SKM-1 treated with dmso at 0.1 percent for 144 hours (cell line): ENCODE data around the gene FBXL16.
A peak's percentile ranks its signal among the peaks of the same experiment; 100 is the strongest.
"Not testable (repeated sequence)": the region's sequence is repeated elsewhere in the genome, so short reads cannot be mapped to it uniquely, and the experiment has no call there.

Experiments
- DNase-seq: peaks from one replicate; lab custom pipeline; 2025; ENCODE audit not compliant: unreplicated experiment; lab: John Stamatoyannopoulos, UW

Gene FBXL16

DNA sequence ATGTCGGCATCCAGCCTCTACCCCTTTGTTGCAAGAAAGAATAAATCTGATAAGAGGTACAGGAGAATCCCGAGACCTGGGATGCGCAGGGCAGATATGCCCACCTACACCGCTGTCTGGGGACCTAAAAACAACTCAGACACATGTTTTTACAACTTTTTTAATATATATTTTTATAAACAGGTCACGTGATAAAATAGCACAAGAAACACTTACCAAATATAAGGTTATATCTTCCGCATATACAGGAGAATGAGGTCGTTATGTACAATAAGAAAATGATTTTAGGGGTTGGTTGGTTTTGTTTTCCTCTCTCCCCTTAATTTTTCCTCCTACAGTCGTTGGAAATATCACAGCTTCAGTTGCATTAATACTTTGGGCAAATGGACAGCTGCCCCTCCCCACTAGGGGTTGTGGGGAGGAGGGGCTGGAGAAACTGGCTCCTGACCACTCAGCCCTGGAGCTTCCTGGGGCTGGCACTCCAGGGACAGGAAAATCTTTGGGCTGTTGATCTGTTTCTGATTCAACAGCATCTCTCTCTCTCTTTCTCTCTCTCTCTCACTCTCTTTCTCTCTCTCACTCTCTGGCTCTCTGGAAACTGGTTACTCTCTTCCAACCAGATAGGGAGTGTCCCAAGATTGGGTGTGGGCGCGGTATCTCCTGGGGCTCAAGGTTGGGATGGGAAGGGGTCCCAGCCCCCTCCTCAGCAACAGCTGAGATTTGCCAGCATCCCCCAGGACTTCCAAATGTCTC is 13.1 kb downstream of the FBXL16 start:
- no peak for DNase-seq

DNA sequence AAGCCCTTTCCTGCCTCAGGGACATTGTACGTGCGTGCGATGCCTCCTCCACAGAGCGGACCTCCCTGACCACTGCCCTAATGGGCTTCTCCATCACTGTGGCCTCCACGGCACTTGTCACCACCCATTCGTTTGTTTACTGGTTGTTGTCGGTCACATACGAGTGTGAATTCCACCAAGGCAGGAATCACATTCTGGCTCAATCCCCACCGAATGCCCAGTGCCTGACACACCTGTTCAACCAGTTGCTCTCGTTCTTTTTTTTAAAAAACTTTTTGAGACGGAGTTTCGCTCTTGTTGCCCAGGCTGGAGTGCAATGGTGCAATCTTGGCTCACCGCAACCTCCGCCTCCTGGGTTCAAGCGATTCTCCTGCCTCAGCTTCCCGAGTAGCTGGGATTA is 14.4 kb downstream of the FBXL16 start:
- DNase-seq, result not testable (repeated sequence)

DNA sequence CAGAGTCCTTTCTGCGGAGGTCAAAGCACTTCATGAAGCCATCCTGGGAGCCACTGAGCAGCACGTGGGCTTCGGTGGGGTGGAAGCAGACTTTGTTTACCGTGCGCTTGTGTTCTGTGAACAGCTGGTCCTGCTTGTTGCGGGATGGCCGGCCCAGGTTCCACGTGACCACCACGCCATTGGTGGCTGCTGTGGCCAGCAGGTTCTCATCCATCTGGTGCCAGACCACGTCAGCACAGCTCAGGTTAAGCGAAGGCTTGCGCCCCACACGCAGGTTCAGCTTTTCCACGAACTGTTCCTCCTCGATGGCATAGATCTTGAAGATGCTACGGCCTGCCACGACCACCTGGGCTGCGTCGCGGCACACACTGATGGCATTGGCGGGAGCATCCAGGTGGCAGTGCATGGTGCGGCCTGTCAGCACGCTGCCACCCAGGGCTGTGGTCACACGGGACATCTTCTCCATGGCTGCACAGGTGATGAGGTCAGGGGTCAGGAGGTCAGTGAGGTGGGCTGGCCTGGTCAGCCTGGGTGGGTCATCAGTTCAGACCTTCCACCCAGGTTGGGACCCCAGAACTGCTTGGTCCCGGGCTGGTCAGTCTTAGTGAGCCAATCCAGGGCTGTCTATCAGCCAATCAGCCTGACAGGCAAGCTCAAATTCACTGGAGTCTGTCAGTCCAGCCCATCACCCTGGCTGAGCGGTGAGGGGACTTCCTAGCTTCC is 16.3 kb downstream of the FBXL16 start:
- DNase-seq, result no peak

- no peak for DNase-seq
These were observed 18.1 kb downstream of the FBXL16 start for GRCh38 chr16:687499-687898.

- DNase-seq, result no peak
These were observed 18.9 kb downstream of the FBXL16 start for GRCh38 chr16:686459-687260.

- no peak for DNase-seq
These were observed 19.6 kb downstream of the FBXL16 start for GRCh38 chr16:685967-686366.

GRCh38 chr16:684961-685696 is 20.5 kb downstream of the FBXL16 start:
- no peak for DNase-seq

DNA sequence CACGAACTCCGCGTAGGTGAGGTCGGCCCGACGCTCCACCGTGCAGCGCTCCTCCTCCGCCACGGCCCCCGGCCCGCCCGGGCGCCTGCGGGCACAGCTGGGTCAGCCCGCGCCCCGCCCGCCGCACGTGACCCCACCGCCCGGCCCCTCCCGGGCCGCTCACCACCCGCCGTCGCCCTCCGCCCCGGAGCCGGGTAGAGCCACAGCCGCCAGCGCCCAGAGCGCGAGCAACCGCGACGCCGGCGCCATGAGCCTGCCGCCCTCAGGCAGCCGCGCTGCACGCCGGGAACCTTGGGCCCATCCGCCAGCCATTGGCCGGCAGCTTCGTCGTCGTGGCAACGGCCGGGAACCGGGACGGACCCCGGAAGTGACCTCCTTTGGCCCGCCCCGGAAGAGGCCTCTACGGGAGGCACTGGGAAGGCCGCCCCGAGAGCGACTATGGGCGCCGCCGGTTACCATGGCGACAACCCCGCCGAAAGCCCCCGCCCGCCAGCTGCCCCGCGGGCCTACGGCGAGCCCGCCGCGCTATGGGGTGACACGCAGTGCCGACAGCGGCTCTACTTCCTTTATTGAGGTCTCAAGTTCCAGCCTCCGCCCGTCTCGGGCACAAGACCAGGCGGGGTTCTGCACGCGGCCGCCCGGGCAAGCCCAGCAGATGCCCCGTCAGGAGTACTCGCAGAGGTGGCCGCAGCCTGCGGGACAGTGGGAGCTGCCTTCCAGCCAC is 21.4 kb downstream of the FBXL16 start, which contains the start of gene JMJD8:
Gene JMJD8, minus strand, starts transcription at position 264 of the 724 bp plus-strand sequence. Its CDS starts 15 bp downstream, at position 249.
- DNase-seq, result peak; percentile 87

DNA sequence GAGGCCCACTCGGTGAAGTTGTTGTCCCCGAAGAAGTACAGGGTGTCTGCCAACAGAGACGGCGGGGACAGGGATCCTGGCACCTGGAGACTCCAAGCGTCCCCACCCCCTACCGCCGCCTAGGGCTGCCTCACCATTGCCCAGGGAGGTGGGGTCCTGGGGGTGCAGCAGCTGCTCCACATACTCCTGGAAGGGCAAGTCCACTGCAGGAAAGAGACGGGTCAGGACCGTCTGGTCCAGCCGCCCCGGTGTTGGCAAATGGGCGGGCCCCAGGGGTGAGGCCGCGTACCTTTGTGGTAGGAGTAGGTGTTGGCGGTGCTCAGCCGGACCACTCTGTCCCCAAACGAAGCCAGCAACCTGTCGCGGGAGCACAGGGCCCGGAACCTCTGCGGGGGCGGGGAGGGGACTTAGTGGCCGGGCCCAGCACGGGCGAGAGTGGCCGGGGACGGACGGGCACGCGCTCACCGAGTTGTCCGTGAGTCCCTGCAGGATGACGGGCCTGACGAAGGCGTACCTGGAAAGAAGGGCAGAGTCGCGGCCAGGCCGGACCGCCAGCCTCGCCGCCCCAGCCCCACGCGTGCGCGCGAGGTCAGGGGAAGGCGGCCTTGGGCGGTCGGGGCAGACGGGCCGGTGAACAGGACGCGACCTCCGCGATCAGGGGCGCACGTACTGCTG is 22.1 kb downstream of the FBXL16 start:
- no peak for DNase-seq

DNA sequence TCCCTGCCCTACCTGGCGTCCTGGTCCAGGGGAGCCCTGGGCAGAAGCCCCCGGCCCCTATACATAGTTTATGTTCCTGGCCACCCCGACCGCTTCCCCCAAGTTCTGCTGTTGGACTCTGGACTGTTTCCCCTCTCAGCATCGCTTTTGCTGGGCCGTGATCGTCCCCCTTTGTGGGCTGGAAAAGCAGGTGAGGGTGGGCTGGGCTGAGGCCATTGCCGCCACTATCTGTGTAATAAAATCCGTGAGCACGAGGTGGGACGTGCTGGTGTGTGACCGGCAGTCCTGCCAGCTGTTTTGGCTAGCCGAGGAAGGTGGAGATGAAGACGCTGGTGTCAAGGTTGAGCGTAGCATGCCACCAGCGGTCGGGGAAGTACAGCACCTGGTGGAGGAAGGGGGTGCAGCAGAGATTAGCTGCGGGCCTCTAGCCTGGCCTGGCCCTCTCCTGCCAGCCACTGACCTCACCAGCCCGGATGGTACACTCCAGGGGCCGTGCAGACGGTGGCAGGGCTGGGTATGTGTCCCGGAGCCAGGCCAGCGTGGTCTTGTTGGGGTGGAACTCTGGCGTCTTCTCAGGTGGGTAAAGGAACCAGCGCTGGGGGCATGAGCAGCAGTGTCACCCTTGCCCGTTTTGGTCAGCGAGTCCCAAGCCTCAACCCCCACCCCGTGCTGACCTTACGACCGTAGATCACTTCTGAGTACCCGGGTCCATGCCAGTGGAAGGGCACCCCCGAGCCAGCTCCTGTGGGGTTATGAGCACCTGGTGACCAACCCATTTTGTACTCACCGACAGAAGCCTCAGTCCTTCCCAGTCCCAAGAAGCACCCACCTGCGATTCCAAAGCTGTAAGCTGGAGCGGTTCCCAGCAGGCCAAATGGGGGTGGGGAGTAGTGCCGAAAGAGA is 22.9 kb downstream of the FBXL16 start:
- DNase-seq, result no peak

- DNase-seq, result no peak
These were observed 23.7 kb downstream of the FBXL16 start for GRCh38 chr16:681746-682427.

DNA sequence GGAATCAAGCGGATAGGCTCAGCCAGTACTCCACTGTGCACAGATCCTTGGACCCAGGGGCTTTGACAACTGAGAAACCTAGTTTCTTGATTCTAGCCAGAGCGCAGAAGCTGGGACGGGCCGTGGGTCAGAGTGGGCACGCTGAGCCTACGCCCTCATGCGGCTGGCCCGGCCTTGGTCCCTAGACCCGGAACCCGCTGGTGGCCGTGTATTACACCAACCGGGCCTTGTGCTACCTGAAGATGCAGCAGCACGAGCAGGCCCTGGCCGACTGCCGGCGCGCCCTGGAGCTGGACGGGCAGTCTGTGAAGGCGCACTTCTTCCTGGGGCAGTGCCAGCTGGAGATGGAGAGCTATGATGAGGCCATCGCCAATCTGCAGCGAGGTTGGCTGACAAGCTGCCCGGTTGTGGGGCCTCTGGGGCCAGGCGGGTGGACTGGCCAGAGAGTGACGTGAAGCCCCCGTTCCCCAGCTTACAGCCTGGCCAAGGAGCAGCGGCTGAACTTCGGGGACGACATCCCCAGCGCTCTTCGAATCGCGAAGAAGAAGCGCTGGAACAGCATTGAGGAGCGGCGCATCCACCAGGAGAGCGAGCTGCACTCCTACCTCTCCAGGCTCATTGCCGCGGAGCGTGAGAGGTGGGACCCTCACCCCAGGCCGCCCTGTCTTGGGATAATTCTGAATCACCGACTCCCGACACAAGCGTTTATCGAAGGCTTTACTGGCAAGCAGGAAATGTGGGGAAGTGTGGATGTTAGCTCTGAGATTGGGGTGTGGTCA is 24.4 kb downstream of the FBXL16 start:
- peak; percentile 14 for DNase-seq

- DNase-seq, result no peak
These were observed 25.0 kb downstream of the FBXL16 start for GRCh38 chr16:680625-680945.

GRCh38 chr16:679814-680624 is 25.6 kb downstream of the FBXL16 start, which contains the start of gene STUB1:
Gene STUB1 (plus strand): TSS chr16:680410. CDS start chr16:680526, 116 bp downstream.
- DNase-seq, result peak; percentile 67

DNA sequence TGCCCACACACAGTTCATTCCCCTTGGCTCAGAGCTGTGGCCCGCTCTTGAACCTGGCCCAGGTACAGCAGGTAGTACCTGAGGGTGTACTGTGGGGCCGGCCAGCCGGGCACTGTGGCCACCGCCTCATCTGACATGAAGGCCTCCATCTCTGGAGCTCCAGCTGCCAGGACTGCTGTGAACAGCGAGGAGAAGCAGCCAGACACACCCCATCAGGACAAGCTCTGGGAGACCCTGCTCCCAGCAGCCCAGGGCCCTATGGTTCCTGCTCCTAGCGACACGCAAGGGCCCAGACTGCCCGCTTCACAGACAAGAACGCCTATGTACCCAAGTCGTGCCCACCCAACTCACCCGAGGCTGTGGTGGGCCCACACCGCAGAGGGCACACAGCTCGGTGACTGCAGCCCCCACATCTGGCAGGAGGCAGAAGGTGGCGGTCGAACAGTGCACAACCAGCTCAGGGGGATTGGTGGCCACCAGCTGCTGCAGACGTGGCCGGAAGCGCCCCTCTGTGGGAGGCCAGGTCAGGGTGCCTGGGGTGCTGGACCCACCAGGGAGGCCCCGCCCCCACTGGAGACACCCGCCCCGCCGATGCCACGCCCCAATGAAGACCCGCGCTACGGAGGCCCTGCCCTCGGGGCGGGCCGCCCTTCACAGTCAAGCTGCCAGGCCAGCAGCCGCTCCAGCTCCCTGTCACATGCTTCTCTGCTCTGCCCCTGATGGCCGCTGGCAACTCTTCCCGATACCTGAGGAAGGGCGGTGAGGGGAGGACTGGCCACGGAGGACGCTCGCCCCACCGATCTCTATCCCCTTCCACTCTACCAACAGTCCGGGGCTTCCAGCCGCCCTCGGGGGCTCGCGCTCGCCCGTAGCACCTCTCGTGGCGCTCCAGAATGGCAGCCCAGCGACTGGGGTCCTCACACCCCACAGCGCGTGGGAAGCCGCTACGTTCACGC is 26.5 kb downstream of the FBXL16 start:
- no peak for DNase-seq
